ENCODE measurements around the gene RBM4. TPM values are rescaled to one million over a fixed set of nuclear protein-coding genes. Genes with fewer than 3 reads are reported as not detected.

RBM4 gene
- polyA plus RNA-seq, 4 donors: 173 to 257 (median 252) TPM

GRCh38 chr11:66686801-66687750 lies 48.6 kb downstream of the RBM4 start:
- no peak for DNase-seq (ENCODE audit: low read depth in 4 of 4, low spot score in 3 of 4)

GRCh38 chr11:66687831-66688281 lies 49.4 kb downstream of the RBM4 start:
- DNase-seq (ENCODE audit: low read depth in 4 of 4, low spot score in 3 of 4): no peak

- no peak for DNase-seq (ENCODE audit: low read depth in 4 of 4, low spot score in 3 of 4)
Measured at GRCh38 chr11:66688561-66689534, 50.3 kb downstream of the RBM4 start.

- DNase-seq (ENCODE audit: low read depth in 4 of 4, low spot score in 3 of 4): no peak
Measured at GRCh38 chr11:66689661-66690590, 51.4 kb downstream of the RBM4 start.

- no peak for DNase-seq (ENCODE audit: low read depth in 4 of 4, low spot score in 3 of 4)
Measured at GRCh38 chr11:66691311-66691980, 52.9 kb downstream of the RBM4 start.

GRCh38 chr11:66692446-66692845 lies 53.9 kb downstream of the RBM4 start:
- no peak for DNase-seq (ENCODE audit: low read depth in 4 of 4, low spot score in 3 of 4)

- no peak for DNase-seq (ENCODE audit: low read depth in 4 of 4, low spot score in 3 of 4)
Measured at GRCh38 chr11:66692871-66693331, 54.4 kb downstream of the RBM4 start.

GRCh38 chr11:66693356-66694055 lies 55.0 kb downstream of the RBM4 start:
- DNase-seq (ENCODE audit: low read depth in 4 of 4, low spot score in 3 of 4): no peak

- no peak for DNase-seq (ENCODE audit: low read depth in 4 of 4, low spot score in 3 of 4)
Measured at GRCh38 chr11:66694056-66694410, 55.5 kb downstream of the RBM4 start.

- peak; percentile 68 to 85 (median 76) for DNase-seq (ENCODE audit: low read depth in 4 of 4, low spot score in 3 of 4)
Measured at GRCh38 chr11:66694732-66695207, 56.3 kb downstream of the RBM4 start.

Other genes starting within 250 kb of the RBM4 start
- under 1 TPM; 0.19 to 0.57 (median 0.42) TPM for gene NPAS4, start 217.7 kb upstream of the RBM4 start, polyA plus RNA-seq (ENCODE audit: insufficient read length in 4 of 4)
- gene MRPL11, start 199.9 kb upstream of the RBM4 start, polyA plus RNA-seq (ENCODE audit: insufficient read length in 4 of 4): 10 to 100 TPM; 56.8 to 82.2 (median 72.2) TPM
- 1 to 10 TPM; 4.8 to 6.9 (median 6.1) TPM for gene PELI3, start 171.8 kb upstream of the RBM4 start, polyA plus RNA-seq (ENCODE audit: insufficient read length in 4 of 4)
- gene DPP3, start 158.3 kb upstream of the RBM4 start, polyA plus RNA-seq (ENCODE audit: insufficient read length in 4 of 4): 10 to 100 TPM in 3 of 4 donors, 1 to 10 TPM in 1; 7.7 to 22.6 (median 20.6) TPM
- gene BBS1, start 128.1 kb upstream of the RBM4 start, polyA plus RNA-seq (ENCODE audit: insufficient read length in 4 of 4): 10 to 100 TPM; 36.5 to 96.9 (median 70.8) TPM
- 1 to 10 TPM; 5.9 to 9.8 (median 7.5) TPM for gene ZDHHC24, start 92.7 kb upstream of the RBM4 start, polyA plus RNA-seq (ENCODE audit: insufficient read length in 4 of 4)
- gene ACTN3, start 91.8 kb upstream of the RBM4 start, polyA plus RNA-seq (ENCODE audit: insufficient read length in 4 of 4): under 1 TPM; 0.27 to 0.52 (median 0.48) TPM
- 100 to 1,000 TPM in 3 of 4 donors, 10 to 100 TPM in 1; 93.0 to 112 (median 104) TPM for gene CTSF, start 70.1 kb upstream of the RBM4 start, polyA plus RNA-seq (ENCODE audit: insufficient read length in 4 of 4)
- gene CCDC87, start 45.6 kb upstream of the RBM4 start, polyA plus RNA-seq (ENCODE audit: insufficient read length in 4 of 4): under 1 TPM; 0.23 to 0.50 (median 0.28) TPM
- gene CCS, start 45.5 kb upstream of the RBM4 start, polyA plus RNA-seq (ENCODE audit: insufficient read length in 4 of 4): 10 to 100 TPM; 41.5 to 77.0 (median 48.4) TPM
- 10 to 100 TPM; 50.9 to 94.3 (median 64.1) TPM for gene RBM14, start 22.1 kb upstream of the RBM4 start, polyA plus RNA-seq (ENCODE audit: insufficient read length in 4 of 4)
- 10 to 100 TPM; 63.3 to 81.4 (median 63.9) TPM for gene RBM4B, start 39.2 kb downstream of the RBM4 start, polyA plus RNA-seq (ENCODE audit: insufficient read length in 4 of 4)
- gene SPTBN2, start 90.5 kb downstream of the RBM4 start, polyA plus RNA-seq (ENCODE audit: insufficient read length in 4 of 4): 10 to 100 TPM in 3 of 4 donors, 1 to 10 TPM in 1; 9.2 to 75.2 (median 50.7) TPM
- gene RCE1, start 204.7 kb downstream of the RBM4 start, polyA plus RNA-seq (ENCODE audit: insufficient read length in 4 of 4): 10 to 100 TPM; 18.9 to 36.5 (median 21.2) TPM
- gene LRFN4, start 218.4 kb downstream of the RBM4 start, polyA plus RNA-seq (ENCODE audit: insufficient read length in 4 of 4): 10 to 100 TPM in 3 of 4 donors, 1 to 10 TPM in 1; 9.1 to 28.0 (median 12.7) TPM